Tibial nerve (tissue), 4 donors: ENCODE data around the gene PLBD1. TPM values are rescaled to one million over a fixed set of nuclear protein-coding genes. Genes with fewer than 3 reads are reported as not detected.

Experiments used
- DNase-seq, 2 donors: peaks; one replicate each; pipeline ENCODE4 v3.0.0-alpha.2; 2019; ENCODE audit warnings: low spot score in 2 of 2
- H3K27ac ChIP-seq, 4 donors: fragments of 200-600 bp; sonication (generic) in 3 of 4; one replicate each; pipeline ENCODE4 v1.5.1; 2017 to 2019; ENCODE audit warnings: mild to moderate bottlenecking in 1 of 4
- H3K27me3 ChIP-seq, 2 donors: fragments of 200-600 bp; sonication (generic) in 1 of 2; one replicate each; pipeline versions ENCODE4 v1.5.1 to v1.6.0; 2017 to 2019
- H3K36me3 ChIP-seq, 3 donors: fragments of 200-600 bp; sonication (generic); one replicate each; pipeline ENCODE4 v1.5.1; 2018 to 2019
- H3K4me1 ChIP-seq, 4 donors: fragments of 200-600 bp; sonication (generic) in 3 of 4; one replicate each; pipeline ENCODE4 v1.5.1; 2017 to 2019
- H3K4me3 ChIP-seq, 4 donors: fragments of 200-600 bp; sonication (generic) in 3 of 4; one replicate each; pipeline ENCODE4 v1.5.1; 2017 to 2019; ENCODE audit warnings: mild to moderate bottlenecking in 1 of 4, moderate library complexity in 1 of 4
- H3K9me3 ChIP-seq, 4 donors: fragments of 200-600 bp; sonication (generic) in 3 of 4; one replicate each; pipeline ENCODE4 v1.5.1; 2017 to 2019
- EP300 ChIP-seq, 2 donors: sonication (generic); formaldehyde crosslinking; IDR thresholded peaks; one replicate each; pipeline ENCODE4 v1.6.1; 2017; ENCODE audit warnings: antibody characterized with exemption in 2 of 2, mild to moderate bottlenecking in 1 of 2
- POLR2A ChIP-seq, 2 donors: fragments of 450-650 bp; IDR thresholded peaks; one replicate each; pipeline ENCODE4 v1.6.1; 2017; ENCODE audit warnings: antibody characterized with exemption in 2 of 2, mild to moderate bottlenecking in 2 of 2, moderate library complexity in 2 of 2
- WGBS, 2 donors: methylation state at CpG; one replicate each; pipeline ENCODE4 v1.1.5; 2018; 5-methylcytosine and 5-hydroxymethylcytosine counted together
- total RNA-seq, 4 donors: library from RNA; depleted of rRNA; stranded (reverse); fragments of >200 nt; gene quantifications; one replicate each; pipeline ENCODE4 v1.1.0, GENCODE V29; 2016
- TF ChIP-seq, protein P1 (sequence below), 5 experiments: fragments of 200-600 bp in 3 of 5; fragments of 450-650 bp in 2 of 5; sonication (generic) in 3 of 5; IDR thresholded peaks; one replicate each; pipeline ENCODE4 v1.5.1; 2016 to 2019; ENCODE audit warnings: antibody characterized with exemption in 5 of 5, mild to moderate bottlenecking in 3 of 5, moderate library complexity in 2 of 5

The PLBD1 gene
- total RNA-seq, 4 donors from 2014 or later, result 4.8 to 12.0 (median 8.6) TPM

DNA sequence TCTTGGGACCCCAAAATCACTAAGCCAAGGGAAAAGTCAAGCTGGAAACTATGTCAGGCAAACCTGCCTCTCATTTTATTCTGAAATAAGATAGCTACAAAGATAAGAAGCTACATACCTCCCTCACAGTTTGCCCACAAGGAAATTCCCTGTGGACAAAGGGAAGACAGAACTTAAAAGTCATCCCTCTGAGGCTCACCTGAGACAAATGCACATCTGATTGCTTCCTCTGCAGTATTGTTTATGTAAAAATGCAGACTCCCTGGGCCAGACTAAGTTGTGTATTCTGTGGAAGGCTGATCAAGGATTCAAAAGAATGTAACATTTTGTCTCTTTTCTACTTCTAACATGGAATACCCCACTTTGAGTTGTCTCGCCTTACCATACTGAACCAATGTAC is 2.5 kb upstream of the PLBD1 start:
- Histone ChIP-seq H3K36me3 (no peaks in the 10 kb centered on the region), H3K4me3 (no peak overlapping the region), H3K27me3 (peaks cover 0 to 8% of the 10 kb centered on the region in 2 donors), H3K9me3 (no peaks in the 10 kb centered on the region), H3K4me1 (peaks cover 0 to 7% (median 0%) of the 10 kb centered on the region in 4 donors), H3K27ac (no peak overlapping the region)
- no peak for DNase-seq
- TF ChIP-seq EP300 (IDR thresholded peaks at IDR 0.05) (no peak), POLR2A (IDR thresholded peaks at IDR 0.05) (no peak)
- TF ChIP-seq, protein P1, sequence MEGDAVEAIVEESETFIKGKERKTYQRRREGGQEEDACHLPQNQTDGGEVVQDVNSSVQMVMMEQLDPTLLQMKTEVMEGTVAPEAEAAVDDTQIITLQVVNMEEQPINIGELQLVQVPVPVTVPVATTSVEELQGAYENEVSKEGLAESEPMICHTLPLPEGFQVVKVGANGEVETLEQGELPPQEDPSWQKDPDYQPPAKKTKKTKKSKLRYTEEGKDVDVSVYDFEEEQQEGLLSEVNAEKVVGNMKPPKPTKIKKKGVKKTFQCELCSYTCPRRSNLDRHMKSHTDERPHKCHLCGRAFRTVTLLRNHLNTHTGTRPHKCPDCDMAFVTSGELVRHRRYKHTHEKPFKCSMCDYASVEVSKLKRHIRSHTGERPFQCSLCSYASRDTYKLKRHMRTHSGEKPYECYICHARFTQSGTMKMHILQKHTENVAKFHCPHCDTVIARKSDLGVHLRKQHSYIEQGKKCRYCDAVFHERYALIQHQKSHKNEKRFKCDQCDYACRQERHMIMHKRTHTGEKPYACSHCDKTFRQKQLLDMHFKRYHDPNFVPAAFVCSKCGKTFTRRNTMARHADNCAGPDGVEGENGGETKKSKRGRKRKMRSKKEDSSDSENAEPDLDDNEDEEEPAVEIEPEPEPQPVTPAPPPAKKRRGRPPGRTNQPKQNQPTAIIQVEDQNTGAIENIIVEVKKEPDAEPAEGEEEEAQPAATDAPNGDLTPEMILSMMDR (IDR thresholded peaks at IDR 0.05), result no peak
- WGBS, 2 donors, result 97 to 100% methylated on average over 1 of the region's 1 CpG

GRCh38 chr12:14564336-14564959 is 3.2 kb downstream of the PLBD1 start:
- DNase-seq, result no peak
- 86 to 94% methylated on average over 2 of the region's 2 CpGs for WGBS, 2 donors
- H3K27ac ChIP-seq, result no peak overlapping the region

DNA sequence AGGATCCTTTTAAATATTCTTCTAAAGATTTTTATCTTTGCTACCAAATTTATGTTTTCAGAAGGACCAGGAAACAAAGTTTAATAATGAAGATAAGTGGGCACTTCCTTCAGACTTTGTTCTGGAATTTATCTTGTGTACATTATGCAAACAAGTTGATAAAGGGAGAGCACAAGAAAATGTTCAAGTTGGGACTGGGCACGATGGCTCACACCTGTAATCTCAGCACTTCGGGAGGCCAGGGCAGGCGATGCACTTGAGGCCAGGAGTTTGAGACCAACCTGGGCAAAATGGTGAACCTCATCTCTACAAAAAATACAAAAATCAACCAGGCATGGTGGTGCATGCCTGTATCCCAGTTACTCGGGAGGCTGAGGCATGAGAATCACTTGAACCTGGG is 4.6 kb downstream of the PLBD1 start:
- H3K4me1 ChIP-seq, result peaks cover 0 to 7% (median 0%) of the 10 kb centered on the region in 4 donors
- no peak for DNase-seq
- H3K9me3 ChIP-seq, result no peaks in the 10 kb centered on the region
- 94% methylated on average over 4 of the region's 4 CpGs for WGBS, 2 donors
- no peaks in the 10 kb centered on the region for H3K36me3 ChIP-seq
- peaks cover 0 to 8% of the 10 kb centered on the region in 2 donors for H3K27me3 ChIP-seq
- TF ChIP-seq POLR2A (IDR thresholded peaks at IDR 0.05), result no peak
- no peak for TF ChIP-seq EP300 (IDR thresholded peaks at IDR 0.05)
- TF ChIP-seq, protein P1 (IDR thresholded peaks at IDR 0.05), result no peak
- H3K4me3 ChIP-seq, result no peak overlapping the region
- H3K27ac ChIP-seq, result no peak overlapping the region

More at GRCh38 chr12:14564336-14564959, 3.2 kb downstream of the PLBD1 start:
- Histone ChIP-seq H3K36me3 (no peaks in the 10 kb centered on the region), H3K9me3 (no peaks in the 10 kb centered on the region), H3K4me3 (no peak overlapping the region), H3K4me1 (peaks cover 0 to 7% (median 0%) of the 10 kb centered on the region in 4 donors), H3K27me3 (peaks cover 0 to 8% of the 10 kb centered on the region in 2 donors)
- TF ChIP-seq, protein P1 (IDR thresholded peaks at IDR 0.05), result no peak
- no peak for TF ChIP-seq POLR2A (IDR thresholded peaks at IDR 0.05)
- TF ChIP-seq EP300 (IDR thresholded peaks at IDR 0.05), result no peak

DNA sequence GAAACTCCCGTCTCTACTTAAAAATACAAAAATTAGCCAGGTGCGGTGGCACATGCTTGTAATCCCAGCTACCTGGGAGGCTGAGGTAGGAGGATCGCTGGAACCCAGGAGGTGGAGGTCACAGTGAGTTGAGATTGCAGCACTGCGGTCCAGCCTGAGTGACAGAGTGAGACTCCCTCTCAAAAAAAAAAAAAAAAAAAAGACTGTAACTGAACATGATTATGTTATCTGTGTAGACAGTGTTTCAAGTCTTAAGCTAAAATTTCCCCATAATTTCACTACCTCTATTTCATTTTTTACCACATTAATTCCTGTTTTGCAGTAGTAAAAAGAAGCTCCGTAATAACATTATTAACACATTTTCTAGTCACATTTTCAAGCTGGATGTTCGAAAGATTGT is 5.4 kb downstream of the PLBD1 start:
- no peak overlapping the region for H3K27ac ChIP-seq
- 87 to 95% methylated on average over 6 of the region's 6 CpGs for WGBS, 2 donors
- TF ChIP-seq EP300 (IDR thresholded peaks at IDR 0.05), result no peak
- TF ChIP-seq, protein P1 (IDR thresholded peaks at IDR 0.05), result no peak
- no peak for TF ChIP-seq POLR2A (IDR thresholded peaks at IDR 0.05)
- H3K9me3 ChIP-seq, result no peaks in the 10 kb centered on the region
- H3K36me3 ChIP-seq, result no peaks in the 10 kb centered on the region
- no peak overlapping the region for H3K4me3 ChIP-seq
- peaks cover 0 to 5% (median 0%) of the 10 kb centered on the region in 4 donors for H3K4me1 ChIP-seq
- DNase-seq, result no peak
- H3K27me3 ChIP-seq, result peaks cover 0 to 7% of the 10 kb centered on the region in 2 donors

DNA sequence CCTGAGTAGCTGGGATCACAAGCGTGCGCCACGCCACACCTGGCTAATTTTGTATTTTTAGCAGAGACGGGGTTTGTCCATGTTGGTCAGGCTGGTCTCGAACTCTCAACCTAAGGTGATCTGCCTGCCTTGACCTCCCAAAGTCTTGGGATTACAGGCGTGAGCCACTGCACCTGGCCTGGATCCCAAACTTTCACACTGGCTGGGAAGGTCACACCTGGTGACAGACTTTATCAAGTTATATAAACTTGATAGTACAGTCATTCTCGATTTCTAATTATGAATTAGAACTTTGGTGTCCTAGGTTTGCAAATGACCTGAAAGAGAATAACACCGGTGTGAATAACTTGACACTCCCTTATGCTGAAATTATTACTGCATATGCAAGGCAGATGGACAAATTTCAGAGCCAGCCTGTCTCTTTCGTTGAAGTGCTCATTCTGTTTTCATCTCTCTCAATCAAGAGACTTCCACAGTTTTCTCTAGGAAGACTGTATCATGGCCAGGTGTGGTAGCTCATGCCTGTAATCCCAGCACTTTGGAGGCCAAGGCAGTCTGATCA is 5.9 kb downstream of the PLBD1 start:
- Histone ChIP-seq H3K27me3 (peaks cover 0 to 2% of the 10 kb centered on the region in 2 donors), H3K9me3 (no peaks in the 10 kb centered on the region), H3K27ac (no peak overlapping the region), H3K4me1 (no peaks in the 10 kb centered on the region), H3K4me3 (no peak overlapping the region), H3K36me3 (no peaks in the 10 kb centered on the region)
- no peak for TF ChIP-seq EP300 (IDR thresholded peaks at IDR 0.05)
- TF ChIP-seq, protein P1 (IDR thresholded peaks at IDR 0.05), result no peak
- TF ChIP-seq POLR2A (IDR thresholded peaks at IDR 0.05), result no peak
- no peak for DNase-seq
- 92 to 95% methylated on average over 9 of the region's 9 CpGs for WGBS, 2 donors
